Measurements from ENCODE around the gene ZFAND5.

ZFAND5 gene

GRCh38 chr9:72363236-72363635 is 1.8 kb downstream of the ZFAND5 start:
- DNase-seq (ENCODE audit: low read depth, low spot score): no peak

GRCh38 chr9:72362680-72363139 is 2.3 kb downstream of the ZFAND5 start:
- no peak for DNase-seq (ENCODE audit: low read depth, low spot score)

GRCh38 chr9:72362118-72362531 is 2.9 kb downstream of the ZFAND5 start:
- no peak for DNase-seq (ENCODE audit: low read depth, low spot score)

- no peak for DNase-seq (ENCODE audit: low read depth, low spot score)
These were observed 3.8 kb downstream of the ZFAND5 start for GRCh38 chr9:72361217-72361616.

DNA sequence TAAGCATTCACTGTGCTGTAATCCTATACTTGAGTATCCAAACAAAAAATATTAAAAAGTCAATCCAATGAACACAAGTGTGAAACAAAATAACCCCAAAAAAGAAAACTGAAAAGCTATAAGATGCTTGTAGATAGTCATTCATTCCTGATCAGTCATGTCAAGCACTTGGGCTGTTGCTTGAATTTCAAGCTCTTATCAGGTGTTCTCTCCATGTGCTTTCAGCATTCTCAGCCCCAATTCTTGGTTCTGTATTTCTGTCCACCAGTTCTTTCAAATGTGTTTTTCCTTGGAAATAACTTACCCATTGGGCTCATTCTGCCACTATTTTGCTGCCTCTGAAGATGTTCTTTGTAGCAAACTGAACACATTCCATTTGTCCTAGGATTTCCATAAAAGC is 4.7 kb downstream of the ZFAND5 start:
- DNase-seq (ENCODE audit: low read depth, low spot score): no peak

DNA sequence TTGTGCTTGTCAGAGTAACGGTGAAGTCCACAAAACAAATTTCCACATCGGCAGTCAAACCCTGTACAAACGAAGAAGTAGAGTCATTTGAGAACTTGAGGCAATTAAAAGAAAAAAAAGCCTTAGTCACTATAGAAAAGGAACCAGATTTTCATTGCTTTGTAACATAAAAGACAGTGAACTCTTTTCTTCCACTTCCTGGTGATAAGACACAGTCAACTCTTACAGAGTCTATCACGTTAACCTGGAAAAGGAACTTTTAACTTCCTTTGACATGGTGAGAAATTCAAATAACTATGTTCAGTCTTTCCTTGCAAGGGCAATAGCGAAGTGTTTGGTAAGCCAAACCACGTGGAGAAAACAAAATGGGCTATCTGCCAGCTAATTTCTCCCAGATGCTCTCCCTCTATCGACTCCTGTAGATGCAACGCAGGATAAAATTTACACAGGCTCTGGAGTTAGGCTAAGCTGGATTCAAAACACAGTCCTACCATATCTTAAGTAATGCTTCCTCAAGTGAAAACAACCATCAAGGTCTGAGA is 8.9 kb downstream of the ZFAND5 start:
- no peak for DNase-seq (ENCODE audit: low read depth, low spot score)

- DNase-seq (ENCODE audit: low read depth, low spot score): no peak
These were observed 9.9 kb downstream of the ZFAND5 start for GRCh38 chr9:72355153-72355552.

DNA sequence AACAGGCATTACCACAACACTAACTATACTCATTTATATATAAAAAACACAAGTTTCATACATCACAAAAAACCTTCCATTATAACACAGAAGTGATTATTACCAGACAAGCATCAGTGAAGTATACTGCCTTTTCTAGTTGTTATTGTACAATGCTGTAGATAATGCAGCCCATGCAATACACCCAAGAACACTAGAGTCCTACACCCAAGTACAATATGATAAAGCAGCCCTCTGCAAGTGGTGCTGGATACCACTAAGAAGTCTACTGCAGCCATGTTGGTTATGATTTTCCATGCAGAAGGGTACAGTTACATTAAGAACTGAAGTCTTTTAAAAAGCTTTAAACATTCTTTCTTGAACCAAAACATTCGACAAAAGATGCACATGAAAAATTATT is 10.3 kb downstream of the ZFAND5 start:
- no peak for DNase-seq (ENCODE audit: low read depth, low spot score)

- DNase-seq (ENCODE audit: low read depth, low spot score): no peak
These were observed 11.4 kb downstream of the ZFAND5 start for GRCh38 chr9:72353455-72354116.

DNA sequence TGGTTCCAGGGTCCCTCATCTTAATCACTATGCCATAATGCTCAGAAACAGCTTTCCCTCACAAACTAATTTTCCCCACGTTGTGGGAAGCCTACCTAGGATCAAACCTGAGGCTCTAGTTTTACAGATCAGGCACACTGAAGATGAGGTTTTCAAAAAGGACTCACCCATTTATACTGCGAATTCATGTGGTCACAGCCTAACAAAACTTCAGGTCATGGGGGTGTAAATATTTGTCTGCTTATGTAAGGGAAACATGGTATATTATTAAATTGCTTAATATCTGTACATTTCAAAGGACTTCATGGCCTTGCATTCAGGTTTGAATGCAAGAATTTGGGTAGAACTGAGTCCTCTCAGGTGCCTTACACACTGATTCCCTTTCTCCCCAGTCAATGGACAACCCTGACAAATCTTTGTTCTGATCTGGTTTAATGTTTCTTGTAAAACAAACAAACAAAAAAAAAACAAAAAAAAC is 12.1 kb downstream of the ZFAND5 start:
- DNase-seq (ENCODE audit: low read depth, low spot score): no peak

GRCh38 chr9:72351538-72352453 is 13.2 kb downstream of the ZFAND5 start:
- no peak for DNase-seq (ENCODE audit: low read depth, low spot score)

- no peak for DNase-seq (ENCODE audit: low read depth, low spot score)
These were observed 15.1 kb downstream of the ZFAND5 start for GRCh38 chr9:72349911-72350310.

DNA sequence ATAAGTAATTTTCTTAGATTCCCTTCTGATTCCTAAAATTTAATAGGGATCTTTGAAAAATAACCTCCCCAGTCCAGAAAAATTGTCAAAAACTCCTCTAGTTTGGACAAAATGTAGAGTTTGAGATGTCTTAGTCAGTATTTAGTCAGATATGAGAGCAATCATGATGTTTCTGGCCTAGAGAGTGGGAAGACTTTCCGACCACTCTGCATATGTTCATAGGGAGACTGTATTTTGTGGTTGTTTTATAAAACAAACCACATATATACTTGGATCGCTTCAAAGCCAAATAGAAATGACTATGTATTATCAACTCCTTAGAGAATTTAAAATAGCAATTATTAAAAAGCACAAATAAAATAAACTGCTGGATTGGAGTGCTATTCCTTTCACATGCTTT is 15.8 kb downstream of the ZFAND5 start:
- no peak for DNase-seq (ENCODE audit: low read depth, low spot score)

DNA sequence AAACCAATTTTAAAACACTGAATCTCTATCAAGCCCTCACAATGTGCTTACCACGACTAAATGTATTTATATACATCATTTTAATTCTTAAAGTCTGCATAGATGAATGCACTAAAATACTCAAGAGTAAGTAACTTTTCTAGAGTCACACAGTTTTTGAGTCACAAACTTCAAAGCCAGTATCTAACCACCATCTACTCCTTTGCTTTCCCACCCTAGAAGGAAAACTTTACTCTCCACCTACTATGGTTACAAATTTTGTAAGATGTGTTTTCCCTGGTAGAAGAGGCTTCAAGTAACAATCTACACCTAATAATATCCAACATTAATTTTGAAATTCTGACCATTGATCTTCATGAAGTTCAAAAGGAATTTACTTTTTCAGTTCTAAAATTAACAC is 18.7 kb downstream of the ZFAND5 start:
- DNase-seq (ENCODE audit: low read depth, low spot score): no peak

- no peak for DNase-seq (ENCODE audit: low read depth, low spot score)
These were observed 26.4 kb downstream of the ZFAND5 start for GRCh38 chr9:72338631-72339030.

GRCh38 chr9:72337286-72337685 is 27.7 kb downstream of the ZFAND5 start:
- no peak for DNase-seq (ENCODE audit: low read depth, low spot score)

GRCh38 chr9:72334658-72335337 is 30.2 kb downstream of the ZFAND5 start:
- no peak for DNase-seq (ENCODE audit: low read depth, low spot score)

DNA sequence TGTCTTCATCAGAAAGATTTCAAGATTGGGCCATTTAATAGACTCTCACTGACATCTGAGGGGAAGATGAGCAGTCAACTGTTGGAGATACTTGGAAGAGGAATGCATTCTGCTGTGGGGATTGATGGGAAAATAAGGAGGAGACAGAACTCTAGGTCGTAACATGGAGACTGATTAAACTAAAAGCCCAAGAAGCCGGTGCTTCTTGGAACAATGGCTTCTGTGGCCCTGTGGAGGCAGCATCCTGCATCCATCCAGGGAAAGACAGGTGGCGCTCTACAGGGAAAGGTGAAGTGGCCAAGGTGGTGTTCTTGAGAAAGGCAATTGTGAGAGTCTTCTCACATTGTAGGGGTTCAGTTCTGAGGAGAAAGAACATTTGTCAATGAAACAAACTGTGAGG is 31.3 kb downstream of the ZFAND5 start:
- no peak for DNase-seq (ENCODE audit: low read depth, low spot score)

DNA sequence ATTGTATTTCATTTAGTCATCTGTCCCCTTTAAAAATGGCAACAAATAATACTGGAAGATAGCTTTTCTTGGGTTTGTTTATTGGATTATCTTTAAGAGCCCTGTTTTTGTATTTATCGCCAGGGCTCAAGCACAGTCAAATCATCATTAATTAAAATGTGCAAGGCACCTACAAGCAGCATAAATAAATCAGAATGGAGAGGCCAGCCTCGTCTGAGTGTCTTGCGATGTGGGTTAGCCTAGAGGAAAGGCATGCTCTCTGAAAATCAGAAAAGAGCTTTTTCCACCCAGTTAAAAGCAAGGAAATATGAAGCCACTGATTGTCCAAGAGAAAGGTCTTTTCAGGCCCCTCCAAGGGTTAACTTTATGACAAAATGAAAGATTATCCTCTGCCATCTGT is 31.8 kb downstream of the ZFAND5 start:
- DNase-seq (ENCODE audit: low read depth, low spot score): no peak

- DNase-seq (ENCODE audit: low read depth, low spot score): no peak
These were observed 32.7 kb downstream of the ZFAND5 start for GRCh38 chr9:72332351-72332750.

GRCh38 chr9:72327631-72328030 is 37.4 kb downstream of the ZFAND5 start:
- DNase-seq (ENCODE audit: low read depth, low spot score): no peak

- no peak for DNase-seq (ENCODE audit: low read depth, low spot score)
These were observed 38.4 kb downstream of the ZFAND5 start for GRCh38 chr9:72326641-72327040.

Data from brain pericyte (primary cell).